Karpas-422 (cell line): Measurements from ENCODE around the gene PFDN4. TPM values are rescaled to one million over a fixed set of nuclear protein-coding genes. Genes with fewer than 3 reads are reported as not detected.

Experiments
- total RNA-seq: library from RNA; depleted of rRNA; stranded (reverse); fragments of >200 nt; shearing (Covaris generic); gene quantifications from 2 replicates; pipeline ENCODE4 v1.2.3, GENCODE V29; 2014; ENCODE audit warnings: low replicate concordance; rRNA removed

PFDN4 gene
- total RNA-seq, 1 experiment from 2014 or later, result 70.7 TPM

Other genes starting within 250 kb of the PFDN4 start
- gene BCAS1, start 137.5 kb upstream of the PFDN4 start, total RNA-seq, result 0.11 and 0.14 TPM in 2 replicates
- not detected in 2 replicates for gene CYP24A1, start 34.1 kb upstream of the PFDN4 start, total RNA-seq